Measurements from ENCODE around the gene APBB3. TPM values are rescaled to one million over a fixed set of nuclear protein-coding genes. Genes with fewer than 3 reads are reported as not detected.
A peak's percentile ranks its signal among the peaks of the same experiment; 100 is the strongest.

APBB3 gene
- total and polyA plus RNA-seq, 9 of the 15 experiments (the other 6 are each of a cell fraction or from before 2014, with no cell fraction given) = 0.17 to 24.3 (median 9.5) TPM

- TF ChIP-seq C11orf30 (IDR thresholded peaks at IDR 0.05; ENCODE audit: low read depth) (no peak), MEIS2 (IDR thresholded peaks at IDR 0.05; ENCODE audit: partially characterized antibody) (peak; percentile 66), ZNF584 (CRISPR knock-in tag; IDR thresholded peaks at IDR 0.05; ENCODE audit: low read depth) (no peak), EZH2 (IDR thresholded peaks at IDR 0.05; ENCODE audit: borderline replicate concordance, low read depth, low read length) (no peak), CGGBP1 (CRISPR knock-in tag; IDR thresholded peaks at IDR 0.05) (no peak), ZNF347 (CRISPR knock-in tag; IDR thresholded peaks at IDR 0.05; ENCODE audit: low read depth) (no peak), SMAD1 (IDR thresholded peaks at IDR 0.05; ENCODE audit: low read depth, low read length, partially characterized antibody) (no peak), REST (IDR thresholded peaks at IDR 0.05; ENCODE audit: borderline replicate concordance) (peak; percentile 82), REST (CRISPR knock-in tag; IDR thresholded peaks at IDR 0.05; ENCODE audit: low read depth) (peak; percentile 71; the same call in 1 of the 2 replicates), TGIF2 (CRISPR knock-in tag; IDR thresholded peaks at IDR 0.05) (no peak), ZNF518B (CRISPR knock-in tag; IDR thresholded peaks at IDR 0.05) (no peak), BMI1 (IDR thresholded peaks at IDR 0.05; ENCODE audit: low read length) (no peak), ETV5 (CRISPR knock-in tag; IDR thresholded peaks at IDR 0.05; ENCODE audit: low read depth) (no peak; the same call in 1 of the 2 replicates), HDAC1 (IDR thresholded peaks at IDR 0.05) (peak in 1 of 2 experiments; percentile 65; a peak in 1 of 4 replicates)
Measured at GRCh38 chr5:140547508-140548299, 16.7 kb downstream of the APBB3 start, which contains the start of gene EIF4EBP3 (continued).

Measured in K562 (cell line).